ENCODE measurements around the gene RAD51B.

DNA sequence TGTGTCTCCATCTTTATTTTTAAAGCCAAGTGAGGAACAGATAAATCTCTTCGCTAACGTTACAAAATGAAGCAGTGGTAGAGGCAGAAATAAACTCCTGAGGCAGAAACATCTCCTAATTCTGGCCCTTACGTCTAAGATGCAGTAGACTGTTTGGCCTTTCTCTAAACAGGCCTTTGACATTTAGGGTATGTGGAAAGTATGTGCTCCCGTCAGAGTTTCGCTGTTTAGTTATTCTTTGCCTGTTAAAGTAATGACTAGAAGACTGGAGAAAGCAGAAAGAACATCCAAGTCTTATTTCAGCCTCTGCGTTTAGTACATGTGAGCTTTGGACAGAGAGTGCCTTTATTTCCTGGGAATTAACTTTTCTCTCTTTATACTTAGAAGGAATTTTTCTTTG, 216.6 kb downstream of the RAD51B start:
- TF ChIP-seq, protein P1, sequence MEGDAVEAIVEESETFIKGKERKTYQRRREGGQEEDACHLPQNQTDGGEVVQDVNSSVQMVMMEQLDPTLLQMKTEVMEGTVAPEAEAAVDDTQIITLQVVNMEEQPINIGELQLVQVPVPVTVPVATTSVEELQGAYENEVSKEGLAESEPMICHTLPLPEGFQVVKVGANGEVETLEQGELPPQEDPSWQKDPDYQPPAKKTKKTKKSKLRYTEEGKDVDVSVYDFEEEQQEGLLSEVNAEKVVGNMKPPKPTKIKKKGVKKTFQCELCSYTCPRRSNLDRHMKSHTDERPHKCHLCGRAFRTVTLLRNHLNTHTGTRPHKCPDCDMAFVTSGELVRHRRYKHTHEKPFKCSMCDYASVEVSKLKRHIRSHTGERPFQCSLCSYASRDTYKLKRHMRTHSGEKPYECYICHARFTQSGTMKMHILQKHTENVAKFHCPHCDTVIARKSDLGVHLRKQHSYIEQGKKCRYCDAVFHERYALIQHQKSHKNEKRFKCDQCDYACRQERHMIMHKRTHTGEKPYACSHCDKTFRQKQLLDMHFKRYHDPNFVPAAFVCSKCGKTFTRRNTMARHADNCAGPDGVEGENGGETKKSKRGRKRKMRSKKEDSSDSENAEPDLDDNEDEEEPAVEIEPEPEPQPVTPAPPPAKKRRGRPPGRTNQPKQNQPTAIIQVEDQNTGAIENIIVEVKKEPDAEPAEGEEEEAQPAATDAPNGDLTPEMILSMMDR (IDR thresholded peaks at IDR 0.05), result no peak
- peak; percentile 69 to 77 (median 75) for TF ChIP-seq POLR2AphosphoS5 (IDR thresholded peaks at IDR 0.05)
